ENCODE results near the gene BCL3.
"Not testable (repeated sequence)": the region's sequence is repeated elsewhere in the genome, so short reads cannot be mapped to it uniquely, and the experiment has no call there.

BCL3 gene

DNA sequence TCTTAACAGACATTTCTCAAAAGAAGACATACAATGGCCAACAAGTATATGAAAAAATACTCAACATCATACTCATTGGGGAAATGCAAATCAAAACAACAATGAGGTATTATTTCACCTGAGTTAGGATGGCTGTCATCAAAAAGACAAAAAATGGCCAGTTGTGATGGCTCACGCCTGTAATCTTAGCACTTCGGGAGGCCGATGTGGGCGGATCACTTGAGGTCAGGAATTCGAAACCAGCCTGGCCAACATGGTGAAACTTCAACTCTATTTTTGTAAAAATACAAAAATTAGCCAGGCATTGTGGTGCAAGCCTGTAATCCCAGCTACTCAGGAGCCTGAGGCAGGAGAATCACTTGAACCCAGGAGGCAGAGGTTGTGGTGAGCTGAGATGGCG lies 27.6 kb upstream of the BCL3 start:
- no peak for DNase-seq (ENCODE audit: low read depth)

DNA sequence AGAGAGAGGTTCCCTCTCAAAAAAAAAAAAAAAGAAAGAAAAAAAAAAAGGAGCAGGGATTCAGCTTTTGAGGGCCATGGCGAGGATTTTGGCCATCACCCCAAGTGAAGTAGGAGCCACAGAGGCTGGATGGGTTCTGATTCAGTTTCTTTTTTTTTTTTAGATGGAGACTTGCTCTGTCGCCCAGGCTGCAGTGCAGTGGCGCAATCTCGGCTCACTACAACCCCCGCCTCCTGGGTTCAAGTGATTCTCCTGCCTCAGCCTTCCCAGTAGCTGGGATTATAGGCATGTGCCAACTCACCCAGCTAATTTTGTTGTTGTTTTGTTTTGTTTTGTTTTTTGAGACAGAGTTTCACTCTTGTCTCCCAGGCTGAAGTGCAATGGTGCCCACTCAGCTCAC lies 27.1 kb upstream of the BCL3 start:
- not testable (repeated sequence) for DNase-seq (ENCODE audit: low read depth)

DNA sequence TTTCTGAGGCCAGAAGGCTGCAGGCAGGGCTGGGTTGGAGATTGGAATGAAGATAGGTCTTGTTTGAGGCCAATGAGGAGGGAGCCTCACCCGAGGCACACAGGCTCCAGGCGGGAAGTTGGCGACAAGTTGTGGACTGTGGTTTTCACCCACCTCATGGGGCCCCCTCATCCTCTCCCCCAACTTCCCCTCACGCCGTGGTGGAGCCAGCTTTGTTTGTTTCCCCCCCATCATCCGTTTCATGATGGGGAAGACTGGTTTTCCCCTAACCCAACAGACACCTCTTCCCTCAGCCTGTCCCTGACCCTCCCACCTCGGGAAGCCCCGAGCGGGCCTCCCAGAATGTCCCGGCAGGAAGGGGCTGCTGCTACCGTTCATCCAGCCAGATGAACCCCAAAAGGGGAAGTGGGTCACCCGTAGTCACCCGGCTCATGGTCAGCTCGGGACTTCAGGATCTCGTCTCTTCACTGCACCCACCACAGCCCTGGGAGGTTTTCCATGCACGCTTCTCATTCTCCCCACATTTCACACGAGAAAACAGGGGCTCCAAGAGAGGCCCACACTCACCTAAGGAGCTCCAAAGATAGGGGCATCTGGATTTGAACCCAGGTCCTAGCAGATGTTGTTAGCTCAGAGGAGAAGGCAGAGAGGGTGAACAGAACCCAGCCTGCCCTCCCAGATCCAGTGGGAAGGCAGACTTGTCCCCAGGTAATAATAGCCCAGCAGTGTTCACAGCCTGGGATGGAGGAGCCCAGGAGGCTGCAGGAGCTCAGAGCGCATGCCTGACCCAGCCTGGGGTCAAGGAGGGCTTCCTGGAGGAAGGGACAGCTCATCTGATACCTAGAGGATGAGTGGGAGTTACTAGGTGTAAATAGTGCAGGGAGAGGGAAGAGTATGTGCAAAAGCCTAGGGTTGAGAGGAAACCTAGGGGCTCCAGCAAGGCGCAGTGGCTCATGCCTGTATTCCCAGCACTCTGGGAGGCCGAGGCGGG lies 26.1 kb upstream of the BCL3 start:
- DNase-seq (ENCODE audit: low read depth) = no peak

DNA sequence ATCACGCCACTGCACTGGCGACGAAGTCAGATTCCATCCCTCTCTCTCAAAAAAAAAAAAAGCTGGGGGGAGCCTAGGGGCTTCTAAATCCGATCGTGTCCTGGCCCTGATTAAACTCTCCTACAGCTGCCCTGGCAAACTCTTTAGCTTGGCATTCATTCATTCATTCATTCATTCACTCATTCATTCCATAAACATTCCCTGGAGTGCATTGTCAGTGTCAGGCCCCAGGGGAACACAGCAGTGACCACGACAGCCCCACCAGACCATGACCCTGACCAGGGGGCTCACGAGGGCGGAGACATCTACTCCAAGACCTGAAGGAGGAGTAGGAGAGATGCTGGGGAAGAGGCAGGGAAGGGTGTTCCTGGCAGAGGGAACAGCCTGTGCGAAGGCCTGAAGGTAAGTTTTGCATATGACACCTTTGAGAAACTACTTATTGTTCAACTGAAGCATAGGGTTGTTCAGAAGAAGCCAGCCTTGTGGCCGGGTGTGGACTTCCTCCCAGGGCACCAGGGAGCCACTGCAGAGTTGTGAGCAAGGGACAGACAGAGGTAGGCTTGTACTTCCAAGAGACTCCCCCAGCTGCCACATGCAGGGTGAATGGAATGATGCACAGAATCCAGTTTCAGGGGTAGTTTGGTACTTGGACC lies 25.1 kb upstream of the BCL3 start:
- DNase-seq (ENCODE audit: low read depth) = no peak

DNA sequence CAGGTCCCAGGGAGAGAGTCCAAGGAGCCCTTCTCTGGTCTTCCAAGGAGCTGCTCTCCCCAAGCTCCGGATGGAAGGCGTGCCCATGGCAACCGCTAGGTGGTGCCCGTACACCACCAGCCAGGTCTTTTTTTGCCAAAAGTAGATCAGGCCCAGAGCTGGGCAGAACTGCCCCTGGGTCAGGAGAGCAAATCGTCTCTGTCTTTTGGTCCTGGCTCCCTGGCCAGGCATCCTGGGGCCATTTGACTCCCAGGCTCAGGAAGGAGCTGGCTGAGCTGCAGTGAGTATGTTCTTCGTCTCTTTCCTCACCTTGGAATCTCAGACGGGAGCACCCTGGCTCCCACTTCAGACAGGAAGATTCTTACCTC lies 24.6 kb upstream of the BCL3 start:
- DNase-seq (ENCODE audit: low read depth) = peak; percentile 65

DNA sequence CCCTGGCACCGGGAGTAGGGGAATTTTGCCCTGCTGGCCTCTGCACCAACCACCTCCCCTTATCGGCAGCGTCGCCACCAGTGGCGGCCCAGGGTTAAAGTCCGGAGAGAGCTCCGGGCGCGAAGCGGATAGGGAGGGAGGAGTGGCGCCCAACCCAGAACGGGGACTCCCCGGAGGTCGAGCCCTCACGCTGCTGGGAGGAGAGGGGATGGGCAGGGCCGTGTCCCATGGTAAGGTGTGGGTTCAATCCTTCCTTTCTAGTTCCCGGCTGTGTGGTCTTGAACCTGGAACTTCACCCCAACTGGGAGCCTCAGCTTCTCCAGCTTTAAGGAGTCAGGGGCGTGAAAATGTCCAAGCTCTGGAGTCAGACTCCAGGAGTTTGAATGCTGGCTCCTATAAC lies 23.3 kb upstream of the BCL3 start:
- no peak for DNase-seq (ENCODE audit: low read depth)

DNA sequence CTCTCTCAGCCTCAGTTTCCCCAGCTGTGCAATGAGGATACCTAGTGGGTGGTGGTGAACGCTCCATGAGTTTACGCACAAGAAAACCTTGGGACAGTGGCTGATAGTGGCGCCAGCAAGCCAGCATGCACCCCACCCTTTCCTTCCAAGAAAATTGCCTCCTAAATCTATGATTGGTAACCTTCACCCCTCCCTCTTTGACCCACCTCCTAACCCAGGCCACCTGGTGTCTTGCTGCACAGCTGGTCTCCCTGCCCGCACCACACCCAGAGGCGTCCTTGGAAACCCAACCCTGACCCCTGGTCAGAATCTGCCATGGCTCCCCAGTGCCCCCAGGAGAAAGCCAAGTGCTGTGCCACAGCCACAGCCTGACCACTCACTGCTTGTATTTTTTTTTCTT lies 22.8 kb upstream of the BCL3 start:
- no peak for DNase-seq (ENCODE audit: low read depth)

DNA sequence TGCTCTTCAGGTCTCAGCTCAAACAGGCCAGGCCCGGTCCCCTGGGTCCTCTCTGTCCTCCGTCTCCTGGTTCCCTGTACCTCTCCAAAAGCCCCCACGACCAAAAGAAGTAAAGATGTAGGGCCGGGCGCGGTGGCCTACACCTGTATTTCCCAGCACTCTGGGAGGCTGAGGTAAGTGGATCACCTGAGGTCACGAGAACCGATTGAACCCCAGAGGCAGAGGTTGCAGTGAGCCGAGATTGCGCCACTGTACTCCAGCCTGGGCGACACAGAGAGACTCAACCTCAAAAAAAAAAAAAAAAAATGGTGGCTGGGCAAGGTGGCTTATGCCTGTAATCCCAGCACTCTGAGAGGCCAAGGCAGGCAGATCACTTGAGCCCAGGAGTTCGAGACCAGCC lies 22.0 kb upstream of the BCL3 start:
- no peak for DNase-seq (ENCODE audit: low read depth)

DNA sequence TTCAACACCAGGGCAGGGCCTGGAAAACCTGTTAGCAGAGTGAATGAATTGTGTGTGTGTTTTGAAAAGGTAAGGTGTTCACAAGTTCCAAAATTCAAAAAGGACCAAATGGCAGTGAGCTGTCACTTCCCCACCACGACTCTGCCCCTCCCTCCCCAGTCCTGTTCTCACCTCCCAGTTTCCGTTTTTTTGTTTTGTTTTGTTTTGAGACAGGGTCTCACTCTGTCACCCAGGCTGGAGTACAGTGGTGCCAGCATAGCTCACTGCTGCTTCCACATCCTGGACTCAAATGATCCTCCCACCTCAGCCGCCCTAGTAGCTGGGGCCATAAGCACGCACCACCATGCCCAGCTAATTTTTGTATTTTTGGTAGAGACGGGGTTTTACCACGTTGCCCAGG lies 20.3 kb upstream of the BCL3 start:
- no peak for DNase-seq (ENCODE audit: low read depth)

DNA sequence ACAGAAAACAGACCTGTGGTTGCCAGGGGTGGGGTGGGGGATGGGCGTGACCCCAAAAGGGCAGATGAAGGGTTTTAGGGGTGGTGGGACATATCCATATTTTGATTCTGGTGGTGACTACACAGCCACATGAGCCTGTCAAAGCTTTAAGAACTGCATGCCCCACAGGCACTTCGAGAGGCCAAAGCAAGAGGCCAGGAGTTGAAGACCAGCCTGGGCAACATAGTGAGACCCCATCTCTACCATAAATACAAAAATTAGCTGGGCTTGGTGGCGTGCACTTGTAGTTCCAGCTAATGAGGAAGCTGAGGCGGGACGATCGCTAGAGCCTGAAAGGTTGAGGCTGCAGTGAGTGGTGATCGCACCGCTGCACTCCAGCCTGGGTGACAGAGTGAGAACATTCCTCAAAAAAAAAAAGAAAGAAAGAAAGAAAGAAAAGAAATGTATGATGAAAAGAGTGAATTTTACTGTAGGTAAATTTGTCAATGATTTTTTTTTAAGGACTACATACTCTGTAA lies 18.9 kb upstream of the BCL3 start:
- no peak for DNase-seq (ENCODE audit: low read depth)

DNA sequence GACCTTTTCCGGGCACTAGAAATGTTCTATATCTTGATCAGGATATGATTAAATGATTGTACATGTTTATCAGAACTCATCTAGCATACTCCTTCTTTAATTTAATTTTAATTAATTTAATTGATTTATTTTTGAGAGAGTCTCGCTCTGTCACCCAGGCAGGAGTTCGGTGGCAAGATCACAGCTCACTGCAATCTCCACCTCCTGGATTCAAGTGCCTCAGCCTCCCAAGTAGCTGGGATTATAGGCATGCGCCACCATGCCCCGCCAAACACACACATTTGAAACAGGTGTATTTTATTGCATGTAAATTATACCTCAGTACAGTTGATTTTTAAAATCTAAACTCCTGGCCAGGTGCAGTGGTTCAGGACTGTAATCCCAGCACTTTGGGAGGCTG lies 17.4 kb upstream of the BCL3 start:
- no peak for DNase-seq (ENCODE audit: low read depth)

DNA sequence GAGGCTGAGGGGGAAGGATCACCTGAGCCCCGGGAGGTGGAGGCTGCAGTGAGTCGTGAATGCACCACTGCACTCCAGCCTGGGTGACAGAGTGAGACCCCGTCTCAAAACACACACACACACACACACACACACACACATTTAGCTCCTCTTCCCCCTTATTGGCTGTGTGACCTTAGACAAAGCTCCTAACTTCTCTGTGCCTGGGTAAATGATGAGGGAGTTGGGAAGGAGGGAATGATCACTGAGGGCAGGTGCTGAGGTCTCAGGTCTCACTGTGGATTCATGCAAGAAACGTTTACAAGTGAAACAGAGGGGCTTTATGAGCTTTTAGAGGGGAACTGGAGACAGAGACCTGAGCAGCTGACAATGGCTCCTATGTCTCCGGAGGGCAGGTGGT lies 16.9 kb upstream of the BCL3 start:
- DNase-seq (ENCODE audit: low read depth) = no peak

DNA sequence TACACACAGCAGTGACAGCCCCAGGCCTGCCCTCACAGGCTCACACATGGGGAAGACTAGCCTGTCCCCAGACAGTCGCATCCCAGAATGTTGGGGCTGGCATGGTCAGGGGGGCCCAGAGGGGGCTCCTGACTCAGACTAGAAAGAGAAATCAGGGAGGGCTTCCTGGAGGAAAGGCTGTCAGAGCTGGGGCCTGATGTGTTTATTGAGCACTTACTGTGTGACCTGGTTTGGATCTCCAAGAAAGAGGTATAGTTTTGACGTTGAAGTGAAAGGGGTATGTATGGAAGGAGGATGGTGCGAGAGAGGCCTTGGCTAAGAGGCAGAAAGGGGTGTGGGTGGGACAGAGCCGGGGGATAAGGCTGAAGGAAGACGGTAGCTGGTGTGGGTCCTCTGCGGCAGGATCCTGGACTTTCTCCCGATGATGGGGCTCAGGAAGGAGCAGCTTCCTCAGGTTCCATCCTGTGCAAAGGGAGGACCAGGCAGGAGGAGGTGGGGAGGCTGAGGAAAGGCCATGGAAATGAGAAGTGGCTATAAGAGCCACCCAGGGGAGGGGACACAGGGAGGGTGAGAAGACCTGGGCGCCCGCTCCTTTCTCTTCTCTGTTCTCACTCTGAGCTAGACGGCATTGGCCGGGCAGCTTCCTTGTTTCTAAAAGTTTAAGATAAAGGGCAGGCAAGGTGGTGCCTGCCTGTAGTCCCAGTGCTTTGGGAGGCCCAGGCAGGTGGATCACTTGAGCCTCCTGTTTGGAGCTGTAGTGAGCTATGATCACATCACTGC lies 16.1 kb upstream of the BCL3 start:
- no peak for DNase-seq (ENCODE audit: low read depth)

DNA sequence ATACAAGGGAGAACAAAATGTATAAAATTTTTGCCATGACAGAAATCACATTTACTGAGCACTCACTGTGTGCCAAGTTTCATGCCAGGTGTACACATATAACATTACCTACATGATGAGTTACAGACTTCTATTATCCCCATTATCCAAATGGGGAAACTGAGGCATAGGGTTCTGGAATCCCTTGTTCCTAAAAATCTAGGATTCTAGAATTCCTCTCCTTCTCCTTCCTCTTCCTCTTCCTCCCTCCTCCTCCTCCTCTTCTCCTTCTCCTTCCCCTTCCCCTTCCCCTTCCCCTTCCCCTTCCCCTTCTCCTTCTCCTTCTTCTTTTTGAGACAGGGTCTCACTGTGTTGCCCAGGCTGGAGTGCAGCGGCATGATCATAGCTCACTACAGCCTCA lies 14.2 kb upstream of the BCL3 start:
- no peak for DNase-seq (ENCODE audit: low read depth)

DNA sequence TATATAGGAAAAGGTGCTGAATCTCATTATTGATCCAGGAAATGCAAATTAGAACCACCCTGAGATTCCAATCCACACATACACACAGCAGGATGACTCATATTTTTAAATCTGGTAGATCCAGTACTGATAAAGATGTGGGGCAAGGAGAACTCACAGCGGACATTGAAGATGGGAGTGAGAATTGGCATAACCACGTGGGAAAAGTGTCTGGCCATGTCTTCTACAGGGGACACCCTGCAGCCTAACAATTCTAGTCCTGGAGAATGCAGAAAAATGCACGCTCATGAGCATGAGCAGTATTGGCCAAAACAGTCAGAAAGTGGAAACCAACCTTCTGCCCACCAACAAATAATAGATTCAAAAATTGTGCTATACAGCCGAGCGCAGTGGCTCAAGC lies 13.5 kb upstream of the BCL3 start:
- no peak for DNase-seq (ENCODE audit: low read depth)

DNA sequence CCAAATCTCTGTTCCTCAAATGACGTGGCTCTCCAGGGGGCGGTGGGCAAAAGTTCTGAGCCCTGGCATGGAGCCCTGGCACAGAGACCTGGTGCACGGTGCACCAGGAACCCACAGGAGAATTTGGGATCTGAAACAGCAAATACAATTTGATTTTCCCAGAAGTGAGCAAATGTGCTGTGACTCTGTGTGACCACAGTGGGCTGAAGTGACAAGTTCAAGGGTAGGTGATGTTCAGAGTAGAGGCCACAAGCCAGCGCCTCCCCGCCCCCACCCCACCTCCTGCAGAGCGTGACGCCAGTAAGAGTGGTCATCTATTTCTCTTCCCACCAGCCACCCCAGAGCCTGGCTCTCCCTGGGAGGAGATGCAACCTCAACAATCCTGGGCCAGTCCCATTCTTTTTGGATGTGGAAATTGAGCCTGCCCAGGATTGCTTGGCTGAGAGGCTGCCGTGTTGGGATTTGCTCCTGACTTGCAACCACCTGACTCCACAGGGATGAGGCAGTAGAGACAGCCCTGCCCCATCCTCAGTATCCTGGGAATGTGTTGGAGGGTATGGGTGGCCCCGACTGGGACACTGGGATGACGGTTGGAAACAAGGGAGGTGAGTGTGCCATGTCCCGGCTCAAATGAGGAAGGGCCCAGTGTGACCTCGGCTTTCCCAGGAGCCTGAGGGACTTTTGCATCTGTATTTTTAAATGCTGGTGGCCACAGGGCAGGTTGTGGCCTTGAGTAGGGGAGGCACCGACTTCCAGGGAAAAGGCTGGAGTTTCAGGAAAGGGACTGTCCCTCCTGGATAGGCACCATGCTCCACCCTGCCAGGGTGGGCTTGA lies 11.1 kb upstream of the BCL3 start:
- DNase-seq (ENCODE audit: low read depth) = no peak

DNA sequence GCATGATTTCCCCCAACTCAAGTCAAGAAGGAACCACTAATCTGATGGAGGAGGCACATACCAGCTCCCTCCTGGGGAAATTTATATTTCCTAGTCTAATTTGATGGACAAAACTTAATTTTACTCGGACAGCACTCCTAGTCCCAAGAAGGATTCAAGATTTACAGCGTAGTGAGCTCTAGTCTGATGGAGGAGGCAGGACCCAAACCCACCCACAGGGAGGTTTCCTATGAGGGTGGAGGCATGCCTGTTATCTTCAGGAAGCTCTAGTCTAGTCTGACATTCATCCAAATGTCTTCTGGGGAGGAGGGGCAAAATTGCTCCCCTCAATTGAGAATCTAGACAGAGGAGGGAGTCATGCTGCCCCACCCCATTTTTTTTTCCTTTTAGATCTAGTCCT lies 10.4 kb upstream of the BCL3 start:
- no peak for DNase-seq (ENCODE audit: low read depth)

DNA sequence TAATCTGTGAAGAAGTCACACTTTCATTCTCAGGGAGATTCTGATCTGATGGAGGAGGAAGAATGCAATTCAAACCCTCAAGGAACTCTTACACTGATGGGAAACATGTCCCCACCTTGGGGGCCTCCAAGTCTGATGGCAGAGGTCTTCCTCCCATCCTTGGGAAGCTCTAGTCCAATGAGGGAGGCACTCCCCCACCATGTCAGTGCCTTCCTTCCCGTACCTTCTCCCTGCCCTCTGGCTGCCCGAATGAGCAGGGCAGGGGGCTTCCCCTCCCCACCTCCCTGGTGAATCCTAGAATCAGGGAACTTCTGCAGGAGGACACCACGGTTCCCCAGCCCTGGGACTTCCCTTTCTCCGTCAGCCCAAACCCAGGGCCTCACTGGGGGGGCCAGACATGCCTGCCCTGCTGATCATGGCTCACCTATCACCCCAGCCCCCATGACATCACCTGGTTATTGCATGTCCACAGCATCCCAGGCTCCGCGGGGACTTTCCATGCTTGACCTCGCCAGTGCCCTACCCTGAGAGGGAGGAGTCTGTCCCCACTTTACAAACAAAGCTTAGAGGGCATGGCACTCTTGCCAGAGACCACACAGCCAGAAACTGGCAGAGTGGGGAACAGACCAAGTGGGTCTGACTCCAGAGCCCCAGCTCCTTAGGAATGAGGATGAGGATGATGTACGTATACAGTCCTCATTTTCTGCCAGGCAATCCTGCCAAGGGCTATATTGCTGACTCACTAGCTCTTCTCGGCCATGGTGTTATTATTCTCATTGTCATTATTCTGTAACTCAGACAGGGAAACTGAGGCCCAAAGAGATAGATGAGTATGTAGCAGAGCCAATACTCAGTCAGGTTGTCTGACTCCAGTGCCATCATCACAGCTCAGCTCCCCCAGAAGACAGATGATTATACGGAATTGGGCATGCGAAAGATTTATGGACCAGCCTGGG lies 9.6 kb upstream of the BCL3 start:
- DNase-seq (ENCODE audit: low read depth) = no peak

DNA sequence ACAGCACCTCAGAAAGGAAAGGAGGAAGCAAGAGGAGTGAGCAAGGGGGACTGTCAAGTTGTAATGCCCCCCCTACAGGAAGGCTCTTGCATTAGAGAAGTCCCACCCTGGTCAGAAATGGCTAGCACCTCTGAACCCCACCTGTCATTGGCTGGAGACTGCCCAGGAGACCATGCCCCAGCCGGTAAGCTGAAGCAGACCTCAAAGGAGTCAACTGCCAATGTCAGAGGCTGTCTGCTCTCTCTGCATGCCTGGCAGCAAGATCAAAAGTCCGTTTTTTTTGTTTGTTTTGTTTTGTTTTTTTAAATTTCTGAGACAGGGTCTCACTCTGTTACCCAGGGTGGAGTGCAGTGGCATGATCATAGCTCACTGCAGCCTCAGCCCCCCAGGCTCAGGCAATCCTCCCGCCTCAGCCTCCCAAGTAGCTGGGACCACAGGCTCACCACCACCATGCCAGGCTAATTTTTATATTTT lies 8.1 kb upstream of the BCL3 start:
- DNase-seq (ENCODE audit: low read depth) = no peak

DNA sequence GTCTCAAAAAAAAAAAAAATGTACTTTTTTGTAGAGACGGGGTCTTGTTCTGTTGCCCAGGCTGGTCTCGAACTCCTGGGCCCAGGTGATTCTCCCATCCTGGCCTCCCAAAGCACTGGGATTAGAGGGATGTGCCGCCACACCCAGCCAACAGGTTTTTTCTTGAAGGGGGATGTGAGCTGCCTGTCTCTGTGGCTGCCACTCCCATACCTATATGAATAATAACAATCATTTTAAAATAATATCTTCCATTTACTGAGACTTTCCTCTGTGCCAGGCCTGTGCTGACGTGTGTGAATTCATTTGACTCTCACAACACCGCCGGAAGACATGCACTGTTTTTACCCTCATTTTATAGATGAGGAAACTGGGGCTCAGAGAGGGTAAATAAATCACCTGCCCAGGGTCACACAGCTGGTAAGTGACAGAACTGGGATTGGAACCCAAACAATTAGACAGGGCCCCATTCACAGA lies 7.2 kb upstream of the BCL3 start:
- no peak for DNase-seq (ENCODE audit: low read depth)

All from fibroblast of the conjunctiva (primary cell).